ENCODE data around the gene MARK3.

The MARK3 gene

GRCh38 chr14:103541709-103542604 lies 156.7 kb downstream of the MARK3 start:
- TF ChIP-seq, protein P1, sequence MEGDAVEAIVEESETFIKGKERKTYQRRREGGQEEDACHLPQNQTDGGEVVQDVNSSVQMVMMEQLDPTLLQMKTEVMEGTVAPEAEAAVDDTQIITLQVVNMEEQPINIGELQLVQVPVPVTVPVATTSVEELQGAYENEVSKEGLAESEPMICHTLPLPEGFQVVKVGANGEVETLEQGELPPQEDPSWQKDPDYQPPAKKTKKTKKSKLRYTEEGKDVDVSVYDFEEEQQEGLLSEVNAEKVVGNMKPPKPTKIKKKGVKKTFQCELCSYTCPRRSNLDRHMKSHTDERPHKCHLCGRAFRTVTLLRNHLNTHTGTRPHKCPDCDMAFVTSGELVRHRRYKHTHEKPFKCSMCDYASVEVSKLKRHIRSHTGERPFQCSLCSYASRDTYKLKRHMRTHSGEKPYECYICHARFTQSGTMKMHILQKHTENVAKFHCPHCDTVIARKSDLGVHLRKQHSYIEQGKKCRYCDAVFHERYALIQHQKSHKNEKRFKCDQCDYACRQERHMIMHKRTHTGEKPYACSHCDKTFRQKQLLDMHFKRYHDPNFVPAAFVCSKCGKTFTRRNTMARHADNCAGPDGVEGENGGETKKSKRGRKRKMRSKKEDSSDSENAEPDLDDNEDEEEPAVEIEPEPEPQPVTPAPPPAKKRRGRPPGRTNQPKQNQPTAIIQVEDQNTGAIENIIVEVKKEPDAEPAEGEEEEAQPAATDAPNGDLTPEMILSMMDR (IDR thresholded peaks at IDR 0.05; ENCODE audit: control extremely low read depth, extremely low read depth, low read depth, missing control alignments), result no peak
- ChIA-PET POLR2A (no interaction called here), CTCF (interaction anchor here (14.9 kb wide), 1 partner anchor 23 kb away, joined by 214 read pairs; the partner anchor contains the start of gene CKB)
- DNase-seq (ENCODE audit: extremely low spot score), result no peak

DNA sequence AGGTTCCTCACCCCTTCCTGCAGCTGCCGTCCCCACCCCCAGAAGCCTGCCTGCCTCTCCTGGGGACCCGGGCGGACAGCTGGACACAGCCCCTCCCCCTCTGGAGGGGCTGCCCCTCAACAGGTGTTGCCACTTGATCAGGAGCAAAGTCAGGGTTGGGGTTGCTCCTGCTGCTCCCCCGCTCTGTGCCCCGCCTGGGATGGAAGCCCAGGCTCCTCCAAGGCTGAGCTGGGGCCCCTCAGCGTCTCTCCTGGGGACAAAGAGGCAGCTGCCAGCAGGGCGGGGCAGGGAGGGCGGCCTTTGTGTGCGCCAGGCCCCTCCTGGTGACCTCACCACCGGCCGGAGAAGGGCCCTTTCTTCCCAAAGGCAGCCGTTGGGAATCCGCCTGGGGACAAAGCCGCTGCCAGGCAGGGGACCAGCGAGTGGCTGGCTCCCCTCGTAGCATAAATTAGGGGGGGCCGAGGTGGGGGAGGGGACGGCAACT lies 157.4 kb downstream of the MARK3 start:
- ChIA-PET POLR2A (no interaction called here), CTCF (interaction anchor here (0.8 to 14.9 kb wide), 4 partner anchors 8 to 78 kb away, joined by 3 to 214 read pairs (median 4); partner anchors contain the start of gene CKB)
- TF ChIP-seq, protein P1 (IDR thresholded peaks at IDR 0.05; ENCODE audit: control extremely low read depth, extremely low read depth, low read depth, missing control alignments), result no peak
- no peak for DNase-seq (ENCODE audit: extremely low spot score)

GRCh38 chr14:103543140-103543539 lies 157.9 kb downstream of the MARK3 start:
- DNase-seq (ENCODE audit: extremely low spot score), result no peak
- POLR2A ChIA-PET, result no interaction called here
- CTCF ChIA-PET, result interaction anchor here (0.8 to 14.9 kb wide), 4 partner anchors 9 to 78 kb away, joined by 3 to 214 read pairs (median 4); partner anchors contain the start of gene CKB
- TF ChIP-seq, protein P1 (IDR thresholded peaks at IDR 0.05; ENCODE audit: control extremely low read depth, extremely low read depth, low read depth, missing control alignments), result no peak

GRCh38 chr14:103543721-103544387 lies 158.6 kb downstream of the MARK3 start:
- ChIA-PET POLR2A (no interaction called here), CTCF (interaction anchor here (1.3 to 14.9 kb wide), 3 partner anchors 9 to 57 kb away, joined by 3 to 214 read pairs (median 4); partner anchors contain the start of gene CKB)
- no peak for DNase-seq (ENCODE audit: extremely low spot score)
- TF ChIP-seq, protein P1 (IDR thresholded peaks at IDR 0.05; ENCODE audit: control extremely low read depth, extremely low read depth, low read depth, missing control alignments), result no peak

GRCh38 chr14:103544388-103545218 lies 159.4 kb downstream of the MARK3 start:
- POLR2A ChIA-PET, result no interaction called here
- TF ChIP-seq, protein P1 (IDR thresholded peaks at IDR 0.05; ENCODE audit: control extremely low read depth, extremely low read depth, low read depth, missing control alignments), result no peak
- CTCF ChIA-PET, result interaction anchor here (0.8 to 14.9 kb wide), 7 partner anchors 15 to 439 kb away, joined by 3 to 214 read pairs (median 3); partner anchors contain the start of gene CKB
- DNase-seq (ENCODE audit: extremely low spot score), result no peak
